A549 (cell line): ENCODE data around the gene RAD18. TPM values are rescaled to one million over a fixed set of nuclear protein-coding genes. Genes with fewer than 3 reads are reported as not detected.

Experiments used
- ATAC-seq, 2 experiments: fragments of 200-7000 bp in 1 of 2; fragments of >200 bp in 1 of 2; cut with Nextera tagmentation in 1 of 2; cut with Tn5 transposase in 1 of 2; 3 replicates each; pipeline versions ENCODE4 v1.8.0 to v1.9.1; 2018 to 2020; ENCODE audit warnings: mild to moderate bottlenecking in 1 of 2, moderate library complexity in 1 of 2
- CTCF ChIA-PET: fragments of 300-600 bp; sonication (Branson Sonifier 250); formaldehyde crosslinking; extraction: SDS; loops from one replicate; lab custom pipeline; 2021; ENCODE audit warnings: antibody characterized with exemption, inconsistent platforms; lab: Yijun Ruan, JAX
- POLR2A ChIA-PET: fragments of 350-600 bp; formaldehyde crosslinking; extraction: SDS; loops from one replicate; lab custom pipeline; 2021; ENCODE audit warnings: antibody characterized with exemption, inconsistent platforms; lab: Yijun Ruan, JAX
- DNase-seq, 2 experiments: peaks; one replicate each; pipeline versions ENCODE4 v3.0.0 to v3.0.0-alpha.2; 2011 to 2016; ENCODE audit warnings: low read depth in 1 of 2, low spot score in 1 of 2
- FAIRE-seq: peaks from 2 replicates; lab custom pipeline; 2011; peaks lifted over from hg19 to GRCh38; lab: Jason Lieb, UNC
- H3K27ac ChIP-seq, 2 experiments: fragments of >200 bp; sonication (Bioruptor Twin); formaldehyde crosslinking; 3 replicates each; pipeline ENCODE4 v1.5.1; 2016 to 2017
- H3K4me1 ChIP-seq: fragments of >200 bp; sonication (Bioruptor Twin); formaldehyde crosslinking; 3 replicates; pipeline ENCODE4 v1.6.1; 2016
- H3K4me2 ChIP-seq: fragments of >200 bp; sonication (Bioruptor Twin); formaldehyde crosslinking; 3 replicates; pipeline ENCODE4 v1.6.1; 2016
- H3K4me3 ChIP-seq: fragments of >200 bp; sonication (Bioruptor Twin); formaldehyde crosslinking; 3 replicates; pipeline ENCODE4 v1.5.1; 2016
- H3K9me3 ChIP-seq: fragments of >200 bp; sonication (Bioruptor Twin); formaldehyde crosslinking; 3 replicates; pipeline ENCODE4 v1.6.1; 2016
- CBX2 ChIP-seq: fragments of 200-600 bp; sonication (generic); IDR thresholded peaks from 2 replicates; pipeline ENCODE4 v1.6.1; 2016; ENCODE audit warnings: low read depth, mild to moderate bottlenecking, borderline replicate concordance
- CBX8 ChIP-seq: fragments of 200-600 bp; sonication (generic); IDR thresholded peaks from 2 replicates; pipeline ENCODE4 v1.6.1; 2016
- CHD4 ChIP-seq: fragments of 200-600 bp; sonication (generic); IDR thresholded peaks from 2 replicates; pipeline ENCODE4 v1.6.1; 2016; ENCODE audit warnings: antibody characterized with exemption, mild to moderate bottlenecking, borderline replicate concordance
- EP300 ChIP-seq, 2 experiments: fragments of >200 bp; sonication (Bioruptor Twin); formaldehyde crosslinking; IDR thresholded peaks; 2 replicates in 1 of 2; 3 replicates in 1 of 2; pipeline ENCODE4 v1.6.1; 2016 to 2017
- FOSB ChIP-seq: fragments of 250-450 bp; sonication (Bioruptor Pico); IDR thresholded peaks from 2 replicates; pipeline ENCODE4 v1.5.0; 2020; ENCODE audit warnings: mild to moderate bottlenecking, moderate library complexity
- FOSL2 ChIP-seq, 2 experiments: fragments of 450-650 bp in 1 of 2; fragments of >200 bp in 1 of 2; sonication (Bioruptor Twin) in 1 of 2; formaldehyde crosslinking; IDR thresholded peaks; 2 replicates each; pipeline versions ENCODE4 v1.5.0 to v1.6.1; 2016 to 2020; ENCODE audit warnings: mild to moderate bottlenecking in 1 of 2, moderate library complexity in 1 of 2
- GATA3 ChIP-seq: IDR thresholded peaks from 2 replicates; pipeline ENCODE4 v1.6.1; 2012; ENCODE audit warnings: borderline replicate concordance
- HDAC2 ChIP-seq: fragments of 200-600 bp; sonication (generic); IDR thresholded peaks from 2 replicates; pipeline ENCODE4 v1.6.1; 2016
- HEYL ChIP-seq: fragments of 250-450 bp; sonication (Bioruptor Pico); IDR thresholded peaks from 2 replicates; pipeline ENCODE4 v1.8.0; 2021; ENCODE audit warnings: mild to moderate bottlenecking, moderate library complexity
- JUN ChIP-seq, 2 experiments: fragments of >200 bp; sonication (Bioruptor Twin); formaldehyde crosslinking; IDR thresholded peaks; 2 replicates in 1 of 2; 3 replicates in 1 of 2; pipeline ENCODE4 v1.6.1; 2016 to 2017
- JUNB ChIP-seq: fragments of >200 bp; sonication (Bioruptor Twin); formaldehyde crosslinking; IDR thresholded peaks from 2 replicates; pipeline ENCODE4 v1.6.1; 2016
- KDM1A ChIP-seq: fragments of 200-600 bp; sonication (generic); IDR thresholded peaks from 2 replicates; pipeline ENCODE4 v1.6.1; 2016; ENCODE audit warnings: low read depth, mild to moderate bottlenecking
- KDM5A ChIP-seq: fragments of 200-600 bp; sonication (generic); IDR thresholded peaks from 2 replicates; pipeline ENCODE4 v1.6.1; 2016; ENCODE audit warnings: antibody characterized with exemption, mild to moderate bottlenecking
- MAZ ChIP-seq: fragments of 150-350 bp; IDR thresholded peaks from 2 replicates; pipeline ENCODE4 v1.6.1; 2014; ENCODE audit warnings: antibody characterized with exemption, low read depth, low read length, borderline replicate concordance
- MYC ChIP-seq: IDR thresholded peaks from 2 replicates; pipeline ENCODE4 v1.6.1; 2012; ENCODE audit warnings: mild to moderate bottlenecking, inconsistent platforms, low read length, improper control_type of control experiment, borderline replicate concordance
- NPAS2 ChIP-seq: fragments of 250-450 bp; sonication (Bioruptor Pico); IDR thresholded peaks from 2 replicates; pipeline ENCODE4 v1.8.0; 2022; ENCODE audit warnings: mild to moderate bottlenecking, moderate library complexity, borderline replicate concordance
- POLR2A ChIP-seq: IDR thresholded peaks from 2 replicates; pipeline ENCODE4 v1.6.1; 2012; ENCODE audit warnings: mild to moderate bottlenecking, low read length
- POLR2AphosphoS2 ChIP-seq: conservative IDR thresholded peaks from 2 replicates; pipeline ENCODE4 v1.6.1; 2012; ENCODE audit warnings: low read length, improper control_type of control experiment, inconsistent platforms
- RAD21 ChIP-seq, 2 experiments: fragments of >200 bp in 1 of 2; sonication (Bioruptor Twin) in 1 of 2; formaldehyde crosslinking in 1 of 2; IDR thresholded peaks in 1 of 2; conservative IDR thresholded peaks in 1 of 2; 2 replicates in 1 of 2; 3 replicates in 1 of 2; pipeline ENCODE4 v1.6.1; 2012 to 2018; ENCODE audit warnings: inconsistent platforms in 1 of 2
- ZNF302 ChIP-seq: fragments of 250-450 bp; sonication (Bioruptor Pico); IDR thresholded peaks from 2 replicates; pipeline ENCODE4 v1.9.0; 2021; ENCODE audit warnings: inconsistent platforms, mild to moderate bottlenecking, moderate library complexity
- ZSCAN20 ChIP-seq: fragments of 250-450 bp; sonication (Bioruptor Pico); IDR thresholded peaks from 2 replicates; pipeline ENCODE4 v1.8.0; 2022; ENCODE audit warnings: mild to moderate bottlenecking, moderate library complexity
- WGBS: methylation state at CpG from one replicate; pipeline ENCODE4 v1.1.6; 2017; ENCODE audit errors: missing lambda C conversion rate; 5-methylcytosine and 5-hydroxymethylcytosine counted together
- polyA plus RNA-seq, 4 experiments: library from polyadenylated mRNA; depleted of rRNA in 3 of 4; stranded (reverse); fragments of >200 nt; fragmentation: RNase III in 1 of 4; extraction: RNeasy Plus Mini Kit Qiagen cat#74134 plus additional on column Dnase treatment in 1 of 4; gene quantifications; 2 replicates in 3 of 4; 3 replicates in 1 of 4; pipeline ENCODE4 v1.2.3, GENCODE V29; 2011 to 2017
- TF ChIP-seq, protein P1 (sequence below): fragments of 250-450 bp; sonication (Bioruptor Pico); IDR thresholded peaks from 2 replicates; pipeline ENCODE4 v1.5.0; 2020; ENCODE audit warnings: low read depth, mild to moderate bottlenecking, moderate library complexity
- TF ChIP-seq, protein P2 (sequence below): fragments of 250-450 bp; sonication (Bioruptor Pico); IDR thresholded peaks from 2 replicates; pipeline ENCODE4 v1.5.0; 2021; ENCODE audit warnings: mild to moderate bottlenecking, moderate library complexity, borderline replicate concordance
- TF ChIP-seq, protein P3 (sequence below): IDR thresholded peaks from 2 replicates; pipeline ENCODE4 v1.6.1; 2012
- TF ChIP-seq, protein P4 (sequence below): IDR thresholded peaks from 2 replicates; pipeline ENCODE4 v1.6.1; 2012; ENCODE audit warnings: low read depth, borderline replicate concordance

The RAD18 gene
- polyA plus RNA-seq, 2 of the 4 experiments (the other 2 are of a cell fraction) = 11.8 to 23.2 TPM

DNA sequence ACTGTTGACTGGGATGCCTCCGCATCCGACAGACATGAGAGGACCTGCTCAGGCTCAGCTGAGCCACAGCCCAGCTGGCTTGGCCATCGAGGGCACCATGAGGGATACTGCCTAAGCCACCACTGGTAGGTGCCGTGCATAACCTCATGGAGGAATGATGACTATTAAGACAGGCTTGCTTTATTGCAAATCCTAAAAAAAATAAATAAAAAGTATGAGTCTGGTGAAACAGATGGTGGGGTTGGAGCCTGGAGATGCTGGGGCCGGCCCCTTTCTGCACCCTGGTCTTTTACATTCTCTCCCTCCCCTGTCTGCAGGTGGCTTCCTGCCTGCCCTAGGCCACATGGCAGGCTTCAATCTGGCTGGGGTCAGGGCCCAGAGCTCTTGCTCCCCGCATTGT is 24.0 kb upstream of the RAD18 start:
- no peak for DNase-seq
- no peak for FAIRE-seq
- POLR2A ChIA-PET = no interaction called here
- WGBS = 54% methylated on average over 6 of the region's 6 CpGs
- no peaks in the 10 kb centered on the region for H3K4me1 ChIP-seq
- CTCF ChIA-PET = interaction anchor here (0.9 to 6.2 kb wide), 19 partner anchors 8 to 325 kb away, joined by 3 to 86 read pairs (median 5); no protein-coding TSS in a partner anchor
- no peak overlapping the region for H3K27ac ChIP-seq
- no peak overlapping the region for H3K4me3 ChIP-seq
- ATAC-seq = peak in 1 of 2 experiments; percentile 8; a peak in 1 of 6 replicates
- H3K4me2 ChIP-seq = no peak overlapping the region
- TF ChIP-seq CBX8 (no peak), RAD21 (conservative IDR thresholded peaks at IDR 0.05 in 1 of 2, IDR thresholded peaks at IDR 0.05 in 1 of 2) (no peak), ZNF302 (CRISPR knock-in tag) (no peak), JUN (IDR thresholded peaks at IDR 0.05) (no peak), ZSCAN20 (CRISPR knock-in tag) (no peak), JUNB (no peak), KDM1A (no peak), FOSB (CRISPR knock-in tag) (no peak), EP300 (IDR thresholded peaks at IDR 0.05) (no peak), GATA3 (no peak)
- TF ChIP-seq, protein P1, sequence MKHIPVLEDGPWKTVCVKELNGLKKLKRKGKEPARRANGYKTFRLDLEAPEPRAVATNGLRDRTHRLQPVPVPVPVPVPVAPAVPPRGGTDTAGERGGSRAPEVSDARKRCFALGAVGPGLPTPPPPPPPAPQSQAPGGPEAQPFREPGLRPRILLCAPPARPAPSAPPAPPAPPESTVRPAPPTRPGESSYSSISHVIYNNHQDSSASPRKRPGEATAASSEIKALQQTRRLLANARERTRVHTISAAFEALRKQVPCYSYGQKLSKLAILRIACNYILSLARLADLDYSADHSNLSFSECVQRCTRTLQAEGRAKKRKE (CRISPR knock-in tag) = no peak
- no peaks in the 10 kb centered on the region for H3K9me3 ChIP-seq

DNA sequence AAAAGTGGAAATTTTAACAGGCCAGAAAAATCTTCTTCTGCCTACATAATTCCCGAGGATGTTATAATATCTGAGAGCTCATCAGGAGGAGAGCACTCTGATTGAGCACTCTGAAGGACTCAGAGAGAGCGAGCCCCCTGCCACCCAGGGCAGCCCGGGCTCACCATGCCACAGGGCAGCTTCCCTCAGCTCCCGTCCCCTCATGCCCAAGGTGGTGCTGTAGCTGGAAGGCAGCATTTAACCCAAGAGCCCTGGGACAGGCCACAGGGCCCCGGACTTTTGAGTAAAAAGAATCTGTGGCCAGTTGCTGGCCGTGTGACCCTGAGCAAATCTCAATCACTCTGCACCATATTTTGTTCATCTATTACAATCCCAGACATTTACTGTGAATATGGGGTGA is 23.5 kb upstream of the RAD18 start:
- no peak for FAIRE-seq
- Histone ChIP-seq H3K4me1 (no peaks in the 10 kb centered on the region), H3K27ac (no peak overlapping the region), H3K4me2 (no peak overlapping the region)
- CTCF ChIA-PET = interaction anchor here (1.2 to 6.2 kb wide), 6 partner anchors 12 to 326 kb away, joined by 3 to 86 read pairs (median 11); no protein-coding TSS in a partner anchor
- no peak for ATAC-seq
- TF ChIP-seq, protein P2, sequence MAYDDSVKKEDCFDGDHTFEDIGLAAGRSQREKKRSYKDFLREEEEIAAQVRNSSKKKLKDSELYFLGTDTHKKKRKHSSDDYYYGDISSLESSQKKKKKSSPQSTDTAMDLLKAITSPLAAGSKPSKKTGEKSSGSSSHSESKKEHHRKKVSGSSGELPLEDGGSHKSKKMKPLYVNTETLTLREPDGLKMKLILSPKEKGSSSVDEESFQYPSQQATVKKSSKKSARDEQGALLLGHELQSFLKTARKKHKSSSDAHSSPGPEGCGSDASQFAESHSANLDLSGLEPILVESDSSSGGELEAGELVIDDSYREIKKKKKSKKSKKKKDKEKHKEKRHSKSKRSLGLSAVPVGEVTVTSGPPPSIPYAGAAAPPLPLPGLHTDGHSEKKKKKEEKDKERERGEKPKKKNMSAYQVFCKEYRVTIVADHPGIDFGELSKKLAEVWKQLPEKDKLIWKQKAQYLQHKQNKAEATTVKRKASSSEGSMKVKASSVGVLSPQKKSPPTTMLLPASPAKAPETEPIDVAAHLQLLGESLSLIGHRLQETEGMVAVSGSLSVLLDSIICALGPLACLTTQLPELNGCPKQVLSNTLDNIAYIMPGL (CRISPR knock-in tag) = no peak
- TF ChIP-seq, protein P3, sequence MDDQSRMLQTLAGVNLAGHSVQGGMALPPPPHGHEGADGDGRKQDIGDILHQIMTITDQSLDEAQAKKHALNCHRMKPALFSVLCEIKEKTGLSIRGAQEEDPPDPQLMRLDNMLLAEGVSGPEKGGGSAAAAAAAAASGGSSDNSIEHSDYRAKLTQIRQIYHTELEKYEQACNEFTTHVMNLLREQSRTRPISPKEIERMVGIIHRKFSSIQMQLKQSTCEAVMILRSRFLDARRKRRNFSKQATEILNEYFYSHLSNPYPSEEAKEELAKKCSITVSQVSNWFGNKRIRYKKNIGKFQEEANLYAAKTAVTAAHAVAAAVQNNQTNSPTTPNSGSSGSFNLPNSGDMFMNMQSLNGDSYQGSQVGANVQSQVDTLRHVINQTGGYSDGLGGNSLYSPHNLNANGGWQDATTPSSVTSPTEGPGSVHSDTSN = no peak
- no peak for TF ChIP-seq POLR2AphosphoS2
- TF ChIP-seq MAZ = no peak
- TF ChIP-seq RAD21 (conservative IDR thresholded peaks at IDR 0.05 in 1 of 2, IDR thresholded peaks at IDR 0.05 in 1 of 2) = no peak
- no peak for TF ChIP-seq FOSL2 (IDR thresholded peaks at IDR 0.05)
- TF ChIP-seq FOSL2 (CRISPR knock-in tag; IDR thresholded peaks at IDR 0.05) = no peak
- no peak for TF ChIP-seq CBX2
- TF ChIP-seq, all 56 proteins: peak for 0
- POLR2A ChIA-PET = no interaction called here
- Histone ChIP-seq H3K9me3 (no peaks in the 10 kb centered on the region), H3K4me3 (no peak overlapping the region)
- no peak for DNase-seq
- WGBS = 35% methylated on average over 6 of the region's 6 CpGs

DNA sequence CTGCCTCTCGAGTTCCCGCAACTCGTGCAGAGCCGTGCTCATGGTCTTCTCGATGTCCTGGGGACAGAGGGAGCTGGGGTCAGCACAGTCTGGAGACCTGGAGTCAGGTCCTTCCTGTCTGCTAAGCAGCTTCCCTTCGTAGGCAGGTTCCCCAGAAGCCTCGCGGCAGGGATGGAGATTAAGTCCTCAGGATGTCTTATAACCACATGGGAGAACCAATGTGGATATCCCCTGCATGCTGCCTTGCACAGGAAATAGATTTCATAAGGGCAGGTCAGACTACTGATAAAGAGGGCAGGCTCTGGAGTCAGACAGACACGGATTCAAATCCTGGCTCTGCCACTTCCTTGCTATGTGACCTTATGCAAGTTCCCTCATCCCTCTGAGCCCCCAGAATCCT is 22.6 kb upstream of the RAD18 start:
- FAIRE-seq (no peak), ATAC-seq (no peak), DNase-seq (no peak)
- TF ChIP-seq POLR2A (no peak), JUNB (no peak), KDM5A (no peak), HEYL (no peak), CHD4 (no peak), MYC (no peak), FOSL2 (IDR thresholded peaks at IDR 0.05) (no peak), FOSL2 (CRISPR knock-in tag; IDR thresholded peaks at IDR 0.05) (no peak), NPAS2 (CRISPR knock-in tag) (no peak), HDAC2 (no peak)
- TF ChIP-seq, protein P4, sequence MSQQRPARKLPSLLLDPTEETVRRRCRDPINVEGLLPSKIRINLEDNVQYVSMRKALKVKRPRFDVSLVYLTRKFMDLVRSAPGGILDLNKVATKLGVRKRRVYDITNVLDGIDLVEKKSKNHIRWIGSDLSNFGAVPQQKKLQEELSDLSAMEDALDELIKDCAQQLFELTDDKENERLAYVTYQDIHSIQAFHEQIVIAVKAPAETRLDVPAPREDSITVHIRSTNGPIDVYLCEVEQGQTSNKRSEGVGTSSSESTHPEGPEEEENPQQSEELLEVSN = no peak
- H3K9me3 ChIP-seq = no peaks in the 10 kb centered on the region
- 74% methylated on average over 9 of the region's 9 CpGs for WGBS
- CTCF ChIA-PET = interaction anchor here (1.0 to 6.2 kb wide), 3 partner anchors 11 to 316 kb away, joined by 3 to 86 read pairs (median 75); no protein-coding TSS in a partner anchor
- POLR2A ChIA-PET = no interaction called here
- no peaks in the 10 kb centered on the region for H3K4me1 ChIP-seq
- H3K27ac ChIP-seq = no peak overlapping the region
- H3K4me3 ChIP-seq = no peak overlapping the region
- no peak overlapping the region for H3K4me2 ChIP-seq
